GM12874 (cell line): ENCODE measurements around the gene TXNL4A.

Experiments
- TF ChIP-seq, protein P1 (sequence below): IDR thresholded peaks from 2 replicates; pipeline ENCODE4 v1.5.1; 2011; ENCODE audit warnings: low read depth, mild to moderate bottlenecking, control low read depth, low read length, moderate library complexity; ENCODE audit not compliant: insufficient read depth

TXNL4A gene

DNA sequence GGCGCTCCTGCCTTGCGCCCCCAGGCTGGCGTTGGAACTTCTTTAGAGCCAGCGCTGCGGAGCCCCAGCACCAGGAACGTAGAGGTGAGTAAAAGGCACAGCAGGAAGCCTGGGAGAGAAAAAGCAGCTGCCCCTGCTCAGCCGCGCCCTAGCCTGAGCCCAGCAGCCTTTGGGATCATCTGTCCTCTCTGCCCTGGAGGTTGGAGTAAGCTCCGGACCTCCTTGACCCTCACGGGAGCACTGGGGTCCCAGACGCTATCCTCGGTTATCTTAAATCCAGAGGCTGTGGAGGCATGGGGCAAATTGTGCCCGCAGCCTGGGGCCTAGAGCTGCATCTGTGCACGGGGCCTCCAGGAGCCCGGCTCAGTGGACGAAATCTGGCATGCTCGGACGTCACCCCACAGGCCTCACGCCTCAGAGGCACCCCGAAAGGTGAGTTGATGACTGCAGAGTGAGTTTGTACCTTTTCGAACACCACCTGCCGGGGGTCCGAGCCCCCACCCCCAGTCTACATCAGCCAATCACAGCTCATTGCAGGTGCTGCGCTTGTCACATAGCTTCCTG is 35.3 kb downstream of the TXNL4A start:
- TF ChIP-seq, protein P1, sequence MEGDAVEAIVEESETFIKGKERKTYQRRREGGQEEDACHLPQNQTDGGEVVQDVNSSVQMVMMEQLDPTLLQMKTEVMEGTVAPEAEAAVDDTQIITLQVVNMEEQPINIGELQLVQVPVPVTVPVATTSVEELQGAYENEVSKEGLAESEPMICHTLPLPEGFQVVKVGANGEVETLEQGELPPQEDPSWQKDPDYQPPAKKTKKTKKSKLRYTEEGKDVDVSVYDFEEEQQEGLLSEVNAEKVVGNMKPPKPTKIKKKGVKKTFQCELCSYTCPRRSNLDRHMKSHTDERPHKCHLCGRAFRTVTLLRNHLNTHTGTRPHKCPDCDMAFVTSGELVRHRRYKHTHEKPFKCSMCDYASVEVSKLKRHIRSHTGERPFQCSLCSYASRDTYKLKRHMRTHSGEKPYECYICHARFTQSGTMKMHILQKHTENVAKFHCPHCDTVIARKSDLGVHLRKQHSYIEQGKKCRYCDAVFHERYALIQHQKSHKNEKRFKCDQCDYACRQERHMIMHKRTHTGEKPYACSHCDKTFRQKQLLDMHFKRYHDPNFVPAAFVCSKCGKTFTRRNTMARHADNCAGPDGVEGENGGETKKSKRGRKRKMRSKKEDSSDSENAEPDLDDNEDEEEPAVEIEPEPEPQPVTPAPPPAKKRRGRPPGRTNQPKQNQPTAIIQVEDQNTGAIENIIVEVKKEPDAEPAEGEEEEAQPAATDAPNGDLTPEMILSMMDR: no peak

DNA sequence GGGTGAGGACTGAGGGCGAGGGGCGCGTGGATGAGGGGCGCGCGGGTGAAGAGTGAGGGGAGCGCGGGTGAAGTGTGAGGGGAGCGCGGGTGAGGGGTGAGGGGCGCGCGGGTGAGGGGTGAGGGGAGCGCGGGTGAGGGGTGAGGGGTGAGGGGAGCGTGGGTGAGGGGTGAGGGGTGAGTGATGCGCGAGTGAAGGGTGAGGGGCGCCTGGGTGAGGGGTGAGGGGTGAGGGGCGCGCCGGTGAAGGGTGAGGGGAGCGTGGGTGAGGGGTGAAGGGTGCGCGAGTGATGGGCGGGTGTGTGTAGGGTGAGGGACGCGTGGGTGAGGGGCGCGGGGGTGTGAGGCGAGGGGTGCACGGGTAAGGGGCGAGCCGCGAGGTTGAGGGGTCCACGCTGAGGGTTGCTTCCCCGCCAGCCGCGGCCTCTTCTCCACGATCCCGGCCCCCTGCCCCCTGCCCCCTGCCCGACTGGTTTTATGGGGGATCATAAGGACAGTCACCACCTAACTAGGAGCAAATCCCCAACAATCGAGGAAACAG is 35.8 kb downstream of the TXNL4A start:
- TF ChIP-seq, protein P1: no peak

DNA sequence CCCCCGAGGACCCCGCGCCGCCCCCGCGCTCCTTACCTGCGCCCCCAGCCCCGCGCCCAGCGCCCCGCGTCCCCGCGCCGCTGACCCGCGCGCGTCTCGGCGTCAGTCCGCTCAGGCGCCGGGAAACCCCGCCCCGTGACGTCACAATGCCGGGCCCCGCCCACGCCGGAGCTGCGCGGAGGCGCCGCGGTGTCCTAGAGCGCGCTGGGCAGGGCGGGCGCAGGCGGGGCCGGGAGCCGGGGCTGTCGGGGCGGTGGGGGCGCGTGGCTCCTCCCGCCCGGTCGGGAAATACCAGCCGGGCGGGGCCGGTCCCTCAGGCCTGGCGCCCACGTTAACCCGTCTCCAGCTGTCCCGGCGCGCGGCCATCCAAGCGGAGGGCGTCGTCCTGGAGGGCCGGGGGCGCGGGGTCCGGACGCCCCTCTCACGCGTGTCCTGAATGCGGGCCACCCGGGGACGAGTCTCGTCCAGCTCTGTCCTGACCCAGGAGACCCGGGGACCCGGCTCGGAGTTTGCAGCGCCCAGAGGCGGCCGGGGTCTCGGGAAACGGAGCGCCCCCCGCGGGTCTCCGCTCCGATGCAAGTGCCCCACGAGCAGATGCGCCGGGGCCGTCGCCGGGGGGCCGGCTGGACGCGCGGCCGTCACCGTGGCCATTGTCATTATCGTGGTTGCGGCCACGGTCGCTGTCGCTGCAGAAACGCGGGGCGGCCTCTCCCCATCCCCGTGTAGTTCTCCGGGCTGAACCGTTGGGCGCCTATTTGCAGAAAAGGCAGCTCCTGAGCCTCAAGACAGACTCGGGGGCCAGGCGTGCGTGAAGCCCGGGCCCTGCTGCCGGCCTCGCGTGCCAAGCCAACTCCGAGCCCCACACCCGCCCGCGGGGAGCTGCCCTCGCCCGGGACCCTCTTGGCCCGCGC is 36.6 kb downstream of the TXNL4A start, which contains the start of gene SLC66A2:
SLC66A2 (minus strand) TSS at position 109 of the 911 bp plus-strand sequence. CDS start 727 bp downstream, outside the sequence.
- TF ChIP-seq, protein P1: 0 out of 2 replicates have a peak, but pooled peaks have one; percentile 14

DNA sequence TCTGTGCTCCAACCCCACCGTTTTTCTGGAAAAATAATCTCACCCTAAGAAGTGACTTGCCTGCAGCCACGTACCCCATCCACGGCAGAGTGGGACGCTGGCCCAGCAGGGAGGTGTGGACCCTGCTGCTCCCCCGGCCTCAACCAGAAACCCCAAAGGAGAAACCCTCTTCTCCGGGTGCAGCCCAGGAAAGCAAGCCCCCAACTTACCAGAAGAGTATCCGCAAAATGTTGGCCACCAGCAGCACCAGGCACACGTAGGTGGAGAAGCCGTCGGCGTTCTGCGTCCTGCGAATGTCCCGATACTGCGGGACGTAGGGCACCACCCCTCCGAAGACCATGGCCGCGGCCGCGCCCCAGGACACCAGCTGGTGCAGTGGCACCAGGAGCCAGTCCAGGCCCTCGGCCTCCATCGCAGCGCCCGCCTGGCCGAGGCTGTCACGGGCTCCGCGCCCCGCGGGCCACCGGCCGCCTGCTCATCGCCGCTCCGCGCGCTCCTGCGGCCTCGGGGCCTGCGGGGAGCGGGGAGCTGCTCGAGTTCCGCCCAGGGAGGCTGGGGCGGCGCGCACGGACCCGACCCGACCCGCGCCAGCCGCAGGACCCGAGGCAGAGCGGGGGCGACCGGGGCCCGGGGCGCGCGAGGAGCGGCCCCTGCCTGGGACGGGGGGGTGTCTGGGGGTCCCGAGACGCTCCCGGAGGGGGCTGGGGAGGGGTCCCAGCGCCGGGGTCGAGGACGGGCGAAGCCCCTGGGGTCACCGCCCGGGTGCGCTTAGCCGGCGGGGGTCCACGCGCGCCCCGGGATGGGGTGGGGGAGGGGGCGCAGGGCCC is 37.6 kb downstream of the TXNL4A start:
- TF ChIP-seq, protein P1: no peak

DNA sequence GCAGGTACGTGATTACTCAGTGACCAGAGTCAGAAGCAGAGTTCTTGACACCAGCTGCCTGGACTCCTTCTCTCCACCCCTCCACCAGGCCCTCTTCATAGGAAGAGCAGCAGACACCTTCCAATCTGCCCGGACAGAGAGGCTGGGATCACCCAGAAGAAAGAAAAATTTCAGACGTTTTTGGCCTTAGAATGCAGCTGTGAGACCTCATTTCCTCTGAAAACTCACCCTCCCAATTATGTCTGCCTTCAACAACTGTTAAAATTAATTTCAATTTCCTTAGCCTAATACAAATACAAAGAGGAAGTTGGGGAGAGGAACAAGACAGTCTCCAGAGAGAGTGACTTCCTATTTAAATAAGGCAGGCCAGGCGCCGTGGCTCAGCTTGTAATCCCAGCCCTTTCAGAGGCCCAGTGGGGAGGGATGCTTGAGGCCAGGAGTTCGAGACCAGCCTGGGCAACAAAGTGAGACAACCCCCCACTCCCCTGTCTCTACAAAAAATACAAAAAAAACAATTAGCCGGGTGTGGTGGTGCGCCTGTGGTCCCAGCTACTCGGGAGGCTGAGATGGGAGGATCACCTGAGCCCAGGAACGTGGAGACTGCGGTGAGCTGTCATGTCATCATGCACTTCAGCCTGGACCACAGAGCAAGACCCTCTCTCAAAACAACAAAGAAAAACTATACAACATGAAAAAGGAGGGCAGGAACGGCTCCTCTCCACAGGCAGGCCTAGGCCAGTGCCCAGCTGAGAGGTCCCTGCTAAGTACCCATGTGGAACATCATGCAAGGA is 38.5 kb downstream of the TXNL4A start:
- TF ChIP-seq, protein P1: no peak

DNA sequence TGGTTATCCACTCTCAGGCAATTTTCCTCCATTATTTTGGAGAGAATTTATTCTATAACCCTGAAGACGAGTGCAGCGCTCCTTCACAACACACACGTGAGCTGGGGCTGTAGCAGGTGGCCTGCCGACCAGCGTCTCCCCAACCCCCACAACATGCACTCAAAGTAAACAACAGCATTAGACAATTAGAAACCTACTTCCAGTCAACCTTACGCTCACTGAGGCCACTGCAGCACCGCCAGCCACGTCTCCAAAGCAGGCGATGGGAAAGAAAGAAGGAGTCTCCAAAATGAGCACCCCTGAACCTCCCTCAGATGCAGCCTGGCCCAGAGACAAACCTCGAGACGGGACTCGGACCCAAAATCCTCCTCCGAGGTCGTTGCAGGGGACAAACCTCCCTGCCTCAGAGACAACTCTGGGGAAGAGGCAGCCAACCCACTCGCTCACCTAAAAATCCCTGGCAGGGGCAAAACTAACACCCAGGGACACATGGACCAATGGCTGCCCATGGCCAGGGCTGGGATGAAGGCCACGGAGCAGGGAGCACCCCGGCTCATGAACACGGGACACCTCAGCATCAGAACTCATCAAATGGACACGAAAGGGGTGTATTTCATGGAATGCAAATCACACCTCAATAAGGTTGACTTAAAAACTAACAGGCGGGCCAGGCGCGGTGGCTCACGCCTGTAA is 39.5 kb downstream of the TXNL4A start:
- TF ChIP-seq, protein P1: no peak
